ENCODE measurements around the gene DCLRE1A.

GRCh38 chr10:113849946-113850345, 3.9 kb downstream of the DCLRE1A start:
- TF ChIP-seq POLR2AphosphoS5 (IDR thresholded peaks at IDR 0.05) (no peak), CTCF (IDR thresholded peaks at IDR 0.05) (no peak), POLR2A (IDR thresholded peaks at IDR 0.05) (no peak), EP300 (IDR thresholded peaks at IDR 0.05; ENCODE audit: low read depth) (no peak)
